Naive thymus-derived CD8-positive, alpha-beta T cell (primary cell): Measurements from ENCODE around the gene SCLT1. TPM values are rescaled to one million over a fixed set of nuclear protein-coding genes. Genes with fewer than 3 reads are reported as not detected.

ENCODE experiments used
- ATAC-seq, 2 donors: fragments of 150-1000 bp; cut with Tn5 transposase in 1 of 2; sonication (Bioruptor Pico), chemical (Tn5 transposase) in 1 of 2; 1 replicate in 1 of 2; 2 replicates in 1 of 2; pipeline ENCODE4 v1.10.0; 2021; ENCODE audit warnings: mild to moderate bottlenecking in 2 of 2, moderate library complexity in 2 of 2
- POLR2A ChIA-PET: fragments of 350-600 bp; sonication (Branson Sonifier 250); formaldehyde crosslinking; loops from one replicate; lab custom pipeline; 2021; ENCODE audit warnings: antibody characterized with exemption; lab: Charles Lee
- DNase-seq, 10 donors: peaks; one replicate each; pipeline versions ENCODE4 v3.0.0 to v3.0.0-alpha.2; 2020 to 2022
- H3K27ac Mint-ChIP-seq, 10 donors: one replicate each; pipeline ENCODE4 v1.8.0; 2020 to 2022; ENCODE audit warnings: mild to moderate bottlenecking in 10 of 10, mixed read lengths in 10 of 10, moderate library complexity in 4 of 10, inconsistent platforms in 1 of 10
- H3K27me3 Mint-ChIP-seq, 5 donors: one replicate each; pipeline ENCODE4 v1.8.0; 2021 to 2022; ENCODE audit warnings: mixed read lengths in 5 of 5
- H3K36me3 Mint-ChIP-seq, 3 donors: one replicate each; pipeline ENCODE4 v1.8.0; 2020 to 2022; ENCODE audit warnings: mixed read lengths in 3 of 3, mild to moderate bottlenecking in 2 of 3, inconsistent platforms in 1 of 3
- H3K4me1 Mint-ChIP-seq, 4 donors: one replicate each; pipeline ENCODE4 v1.8.0; 2021 to 2022; ENCODE audit warnings: mixed read lengths in 4 of 4
- H3K4me3 Mint-ChIP-seq, 10 donors: one replicate each; pipeline ENCODE4 v1.8.0; 2020 to 2022; ENCODE audit warnings: mild to moderate bottlenecking in 10 of 10, mixed read lengths in 10 of 10, moderate library complexity in 6 of 10, inconsistent platforms in 1 of 10
- H3K9me3 Mint-ChIP-seq, 9 donors: one replicate each; pipeline ENCODE4 v1.8.0; 2020 to 2022; ENCODE audit warnings: mixed read lengths in 9 of 9, mild to moderate bottlenecking in 3 of 9, inconsistent platforms in 1 of 9, moderate library complexity in 1 of 9
- polyA plus RNA-seq, 3 donors: library from polyadenylated mRNA; unstranded; fragments of 300-500 nt; fragmentation: Illumina TruSeq; gene quantifications; one replicate each; pipeline ENCODE4 v1.2.3, GENCODE V29; 2021
- total RNA-seq, 8 experiments: library from RNA in 2 of 8; stranded (reverse) in 2 of 8; gene quantifications; one replicate each; pipeline ENCODE4 v1.2.3 and lab custom pipeline; 2021 to 2026

The SCLT1 gene
- total and polyA plus RNA-seq, 5 experiments from 2014 or later: 5.3 to 22.1 (median 7.2) TPM

DNA sequence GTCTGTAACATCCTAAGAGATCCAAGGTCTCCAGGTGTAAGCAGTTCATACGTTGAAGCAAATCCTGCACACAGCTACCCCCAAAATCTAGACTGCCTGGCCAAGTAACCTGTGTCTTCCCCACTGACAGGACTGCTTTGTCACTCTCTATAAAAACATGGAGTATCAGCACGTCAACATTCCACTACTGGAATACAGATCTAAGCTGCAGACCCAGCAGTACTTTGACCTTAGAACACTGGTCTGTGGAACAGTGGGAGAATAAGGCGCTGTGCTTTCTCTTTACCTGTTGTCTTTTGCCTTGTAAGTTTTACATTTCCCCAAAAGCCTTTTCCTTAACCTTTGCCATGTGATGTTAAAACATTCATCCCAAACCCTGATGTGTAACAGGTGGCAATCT, 146.4 kb downstream of the SCLT1 start:
- Mint-ChIP-seq H3K27me3 (no peaks in the 10 kb centered on the region), H3K36me3 (peaks cover 32 to 69% (median 55%) of the 10 kb centered on the region in 3 donors), H3K4me3 (no peak overlapping the region), H3K27ac (no peak overlapping the region), H3K4me1 (no peaks in the 10 kb centered on the region), H3K9me3 (peaks cover 0 to 10% (median 0%) of the 10 kb centered on the region in 9 donors)
- no peak for DNase-seq
- POLR2A ChIA-PET: no interaction called here
- no peak for ATAC-seq

DNA sequence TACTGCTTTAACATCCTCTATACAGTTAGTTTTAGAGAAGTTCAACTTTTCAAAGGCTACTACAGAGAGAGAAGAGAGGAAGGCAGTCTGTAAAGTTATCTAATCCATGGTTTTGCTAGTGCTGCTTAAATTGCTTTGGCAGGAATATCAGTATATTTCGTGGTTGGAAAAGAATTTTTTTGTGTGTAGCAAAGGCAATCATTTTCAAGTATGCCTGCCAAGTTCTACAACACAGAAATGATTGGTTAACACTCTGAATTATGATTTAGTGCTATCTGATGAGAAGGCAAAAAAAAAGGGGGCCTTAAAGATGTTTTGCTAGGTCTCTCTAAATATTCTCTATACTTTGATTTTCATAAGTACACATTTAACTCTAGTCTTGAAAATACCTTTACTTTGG, 150.7 kb downstream of the SCLT1 start:
- DNase-seq: no peak
- Mint-ChIP-seq H3K4me1 (no peaks in the 10 kb centered on the region), H3K36me3 (peaks cover 21 to 59% (median 53%) of the 10 kb centered on the region in 3 donors), H3K9me3 (peaks cover 0 to 10% (median 0%) of the 10 kb centered on the region in 9 donors), H3K27me3 (no peaks in the 10 kb centered on the region), H3K4me3 (no peak overlapping the region), H3K27ac (no peak overlapping the region)
- no peak for ATAC-seq
- POLR2A ChIA-PET: no interaction called here

DNA sequence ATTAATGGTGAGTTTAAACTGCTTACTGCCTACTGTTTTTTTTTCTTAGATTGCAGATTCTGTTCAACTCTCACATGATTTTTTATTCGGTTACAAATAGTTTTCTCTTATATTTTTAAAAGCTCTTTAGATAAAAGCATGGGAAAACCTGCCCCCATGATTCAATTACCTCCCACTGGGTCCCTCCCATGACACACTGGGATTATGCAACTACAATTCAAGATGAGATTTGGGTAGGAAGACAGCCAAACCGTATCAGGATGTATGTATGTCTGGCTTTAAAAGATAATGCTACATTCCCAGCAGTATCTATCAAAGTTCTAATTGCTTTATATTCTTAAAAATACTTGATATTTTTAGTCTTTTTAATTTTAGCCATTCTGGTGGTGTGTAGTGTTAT, 152.4 kb downstream of the SCLT1 start:
- no peak overlapping the region for H3K4me3 Mint-ChIP-seq
- ATAC-seq (no peak), DNase-seq (no peak)
- no peak overlapping the region for H3K27ac Mint-ChIP-seq
- peaks cover 0 to 10% (median 0%) of the 10 kb centered on the region in 9 donors for H3K9me3 Mint-ChIP-seq
- H3K4me1 Mint-ChIP-seq: no peaks in the 10 kb centered on the region
- H3K36me3 Mint-ChIP-seq: peaks cover 21 to 53% (median 51%) of the 10 kb centered on the region in 3 donors
- POLR2A ChIA-PET: no interaction called here
- H3K27me3 Mint-ChIP-seq: no peaks in the 10 kb centered on the region

DNA sequence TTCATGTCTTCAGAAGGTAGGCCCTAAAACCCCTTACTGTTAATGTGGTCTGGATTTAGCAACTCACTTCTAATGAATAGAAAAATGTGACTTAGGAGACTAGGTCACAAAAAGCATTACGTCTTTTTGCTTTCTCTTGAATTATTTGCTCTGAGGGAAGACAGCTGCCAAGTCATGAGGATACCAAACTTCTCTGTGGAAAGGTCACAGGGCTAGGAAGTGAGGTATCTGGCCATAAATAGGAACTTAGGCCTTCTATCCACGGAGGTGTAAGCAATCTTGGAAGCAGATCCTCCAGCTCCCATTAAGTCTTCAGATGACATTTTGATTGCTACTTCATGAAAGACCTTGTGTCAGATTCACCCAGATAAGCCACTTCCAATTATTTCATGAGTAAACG, 163.3 kb downstream of the SCLT1 start:
- ATAC-seq: no peak

DNA sequence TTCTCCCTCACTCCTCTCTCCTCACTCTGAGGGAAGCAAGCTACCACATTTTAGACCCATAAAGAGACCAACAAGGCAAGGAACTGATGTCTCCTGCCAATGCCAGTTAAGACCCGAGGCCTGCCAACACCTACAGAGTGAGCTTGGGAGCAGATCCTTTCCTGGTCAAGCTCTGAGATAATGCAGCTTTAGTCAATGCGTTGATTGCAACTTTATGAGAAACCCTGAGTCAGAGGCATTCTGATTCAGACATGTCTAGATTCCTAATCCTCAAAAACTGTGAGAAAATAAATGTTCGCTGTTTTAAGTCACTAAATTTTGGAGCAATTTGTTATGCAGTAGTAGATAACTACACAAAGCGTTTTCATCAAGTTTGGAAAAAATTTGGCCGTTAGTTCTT, 168.4 kb downstream of the SCLT1 start:
- POLR2A ChIA-PET: no interaction called here
- Mint-ChIP-seq H3K4me3 (no peak overlapping the region), H3K36me3 (peaks cover 24 to 38% (median 27%) of the 10 kb centered on the region in 3 donors), H3K9me3 (peaks cover 0 to 6% (median 2%) of the 10 kb centered on the region in 9 donors), H3K27me3 (no peaks in the 10 kb centered on the region), H3K4me1 (peaks cover 0 to 9% (median 2%) of the 10 kb centered on the region in 4 donors), H3K27ac (peak overlapping the region in 1 of 10 donors; percentile 71)
- ATAC-seq (no peak), DNase-seq (no peak)

More for the DNA sequence above, 163.3 kb downstream of the SCLT1 start:
- Mint-ChIP-seq H3K4me3 (no peak overlapping the region), H3K4me1 (peaks cover 0 to 7% (median 2%) of the 10 kb centered on the region in 4 donors), H3K27ac (no peak overlapping the region), H3K36me3 (peaks cover 24 to 41% (median 35%) of the 10 kb centered on the region in 3 donors), H3K9me3 (peaks cover 0 to 6% (median 2%) of the 10 kb centered on the region in 9 donors), H3K27me3 (no peaks in the 10 kb centered on the region)
- POLR2A ChIA-PET: no interaction called here
- DNase-seq: no peak

DNA sequence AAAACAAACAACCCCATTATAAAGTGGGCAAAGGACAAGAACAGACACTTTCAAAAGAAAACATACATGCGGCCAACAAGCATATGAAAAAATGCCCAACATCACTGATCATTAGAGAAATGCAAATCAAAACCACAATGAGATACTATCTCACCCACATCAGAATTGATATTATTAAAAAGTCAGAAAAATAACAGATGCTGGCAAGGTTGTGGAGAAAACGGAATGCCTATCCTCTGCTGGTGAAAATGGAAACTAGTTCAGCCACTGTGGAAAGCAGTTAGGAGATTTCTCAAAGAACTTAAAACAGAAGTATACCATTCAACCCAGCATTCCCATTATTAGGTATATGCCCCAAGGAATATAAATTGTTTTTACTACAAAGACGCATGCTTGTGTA, 171.4 kb downstream of the SCLT1 start:
- H3K4me3 Mint-ChIP-seq: no peak overlapping the region
- POLR2A ChIA-PET: no interaction called here
- H3K36me3 Mint-ChIP-seq: peaks cover 14 to 26% (median 15%) of the 10 kb centered on the region in 3 donors
- peaks cover 16 to 38% (median 21%) of the 10 kb centered on the region in 4 donors for H3K4me1 Mint-ChIP-seq
- ATAC-seq (no peak), DNase-seq (no peak)
- no peaks in the 10 kb centered on the region for H3K27me3 Mint-ChIP-seq
- H3K9me3 Mint-ChIP-seq: peaks cover 0 to 6% (median 2%) of the 10 kb centered on the region in 9 donors
- no peak overlapping the region for H3K27ac Mint-ChIP-seq

DNA sequence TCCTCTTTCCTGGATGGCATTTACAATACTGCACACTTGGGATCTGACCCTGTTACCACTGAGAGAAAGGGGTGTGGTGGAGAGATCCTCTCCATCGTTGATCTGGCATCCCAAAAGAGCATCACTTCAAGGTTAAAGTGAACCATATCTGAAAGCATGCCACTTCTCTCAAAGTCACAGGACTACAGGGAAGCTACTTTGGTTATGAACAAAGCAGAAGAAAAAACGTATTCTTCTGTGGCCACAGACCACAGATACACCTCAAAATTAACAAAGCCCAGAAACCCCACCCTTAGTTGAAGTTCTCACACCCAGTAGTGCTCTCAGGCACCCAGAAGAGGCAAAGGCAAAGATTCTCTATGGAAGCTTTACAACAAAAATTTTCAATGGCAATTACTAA, 175.6 kb downstream of the SCLT1 start:
- H3K27ac Mint-ChIP-seq: peak overlapping the region in 3 of 10 donors; percentile 26 to 69 (median 60)
- peak overlapping the region in 7 of 10 donors; percentile 1 to 57 (median 21) for H3K4me3 Mint-ChIP-seq
- peaks cover 13 to 53% (median 21%) of the 10 kb centered on the region in 4 donors for H3K4me1 Mint-ChIP-seq
- H3K9me3 Mint-ChIP-seq: no peaks in the 10 kb centered on the region
- DNase-seq: peak in 3 of 10 donors; percentile 22 to 41 (median 35)
- POLR2A ChIA-PET: no interaction called here
- ATAC-seq: peak in 1 of 2 donors; percentile 64
- no peaks in the 10 kb centered on the region for H3K27me3 Mint-ChIP-seq
- H3K36me3 Mint-ChIP-seq: peaks cover 0 to 7% (median 2%) of the 10 kb centered on the region in 3 donors

DNA sequence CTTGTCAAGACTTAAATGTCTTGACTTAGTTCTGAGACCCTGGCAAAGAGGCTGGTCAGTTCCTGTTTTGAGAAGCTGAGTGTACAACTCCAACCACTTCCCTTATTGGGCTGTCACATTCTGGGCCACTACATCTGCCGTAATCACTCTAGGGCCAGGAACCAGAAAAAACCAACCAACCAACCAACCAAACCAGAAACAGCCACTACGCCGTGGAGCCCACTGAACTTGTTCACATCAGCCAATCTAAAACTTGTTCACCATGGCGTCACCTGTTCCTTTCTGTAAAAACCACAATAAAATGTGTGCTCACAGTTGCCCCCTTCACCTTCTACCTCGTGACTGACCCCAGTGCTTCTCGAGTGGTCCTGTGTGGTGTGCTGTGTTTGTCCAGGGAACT, 176.5 kb downstream of the SCLT1 start:
- peak in 2 of 10 donors; percentile 5 to 7 for DNase-seq
- no peak for ATAC-seq

DNA sequence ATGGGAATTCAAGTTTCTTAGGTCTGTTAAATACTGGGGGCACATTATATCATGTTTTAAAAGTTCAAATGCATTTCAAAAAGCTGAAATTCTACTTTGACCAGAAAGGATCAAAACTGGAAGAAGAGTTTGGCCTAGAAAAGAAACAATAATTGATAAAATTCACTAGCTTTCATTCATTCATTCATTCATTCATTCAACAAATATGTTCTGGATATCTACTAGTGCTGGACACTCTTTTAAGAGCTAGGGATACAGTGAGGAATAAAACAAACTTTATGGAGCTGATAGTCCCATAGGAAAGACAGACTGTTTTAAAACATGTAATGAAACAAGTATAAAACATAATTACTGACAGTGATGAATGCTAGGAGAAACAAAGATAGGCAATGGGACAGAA, 177.8 kb downstream of the SCLT1 start:
- no peak overlapping the region for H3K4me3 Mint-ChIP-seq
- no peaks in the 10 kb centered on the region for H3K27me3 Mint-ChIP-seq
- ATAC-seq (no peak), DNase-seq (no peak)
- peaks cover 0 to 5% (median 2%) of the 10 kb centered on the region in 3 donors for H3K36me3 Mint-ChIP-seq
- POLR2A ChIA-PET: no interaction called here
- H3K4me1 Mint-ChIP-seq: peaks cover 13 to 50% (median 21%) of the 10 kb centered on the region in 4 donors
- no peak overlapping the region for H3K27ac Mint-ChIP-seq
- no peaks in the 10 kb centered on the region for H3K9me3 Mint-ChIP-seq

More for the DNA sequence above, 176.5 kb downstream of the SCLT1 start:
- H3K4me1 Mint-ChIP-seq: peaks cover 13 to 53% (median 21%) of the 10 kb centered on the region in 4 donors
- H3K36me3 Mint-ChIP-seq: peaks cover 0 to 5% (median 2%) of the 10 kb centered on the region in 3 donors
- H3K9me3 Mint-ChIP-seq: no peaks in the 10 kb centered on the region
- H3K27ac Mint-ChIP-seq: peak overlapping the region in 2 of 10 donors; percentile 1 to 52
- POLR2A ChIA-PET: no interaction called here
- no peaks in the 10 kb centered on the region for H3K27me3 Mint-ChIP-seq
- peak overlapping the region in 1 of 10 donors; percentile 24 for H3K4me3 Mint-ChIP-seq

DNA sequence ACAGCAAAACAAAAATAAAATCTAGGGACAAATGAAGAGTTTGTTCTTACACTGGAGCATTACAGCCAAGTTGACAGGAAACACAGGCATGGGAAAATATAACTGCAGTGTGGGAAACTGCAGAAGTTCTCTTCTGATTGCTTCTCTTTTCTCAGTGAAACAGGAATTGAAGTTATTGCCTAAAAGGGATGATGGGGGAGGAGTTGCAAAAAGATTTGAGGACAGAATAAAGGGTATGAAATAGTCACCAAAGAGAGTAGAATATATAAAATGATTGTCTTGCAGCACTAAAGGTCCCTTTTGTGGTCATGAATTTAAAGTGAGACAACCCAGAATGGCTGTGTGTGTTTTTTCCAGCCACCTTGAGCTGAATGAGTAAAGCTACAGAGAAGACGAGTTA, 180.1 kb downstream of the SCLT1 start:
- Mint-ChIP-seq H3K4me3 (no peak overlapping the region), H3K27ac (no peak overlapping the region), H3K36me3 (peaks cover 0 to 10% (median 2%) of the 10 kb centered on the region in 3 donors), H3K4me1 (peaks cover 7 to 35% (median 8%) of the 10 kb centered on the region in 4 donors), H3K9me3 (no peaks in the 10 kb centered on the region), H3K27me3 (no peaks in the 10 kb centered on the region)
- POLR2A ChIA-PET: no interaction called here
- ATAC-seq (no peak), DNase-seq (no peak)

DNA sequence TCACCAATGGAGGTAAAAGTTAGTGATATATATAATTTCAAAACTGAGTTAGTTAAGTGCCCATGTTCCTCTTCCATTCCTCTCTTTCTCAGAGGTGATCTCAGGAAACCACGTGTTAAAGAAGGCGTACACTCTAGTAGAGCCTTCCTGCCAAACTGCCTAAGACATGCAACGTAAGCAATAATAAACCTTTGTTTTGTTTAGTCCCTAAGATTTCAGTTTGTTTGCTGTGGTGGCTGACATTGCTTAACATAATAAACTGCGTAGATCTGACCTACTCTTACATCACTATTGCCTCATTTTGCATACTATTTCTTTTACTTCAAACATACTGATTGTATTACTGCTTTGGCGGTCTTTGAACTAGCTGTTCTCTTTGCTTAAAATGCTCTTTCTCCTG, 184.6 kb downstream of the SCLT1 start:
- no peaks in the 10 kb centered on the region for H3K27me3 Mint-ChIP-seq
- no peak overlapping the region for H3K27ac Mint-ChIP-seq
- POLR2A ChIA-PET: no interaction called here
- no peak overlapping the region for H3K4me3 Mint-ChIP-seq
- no peak for DNase-seq
- H3K36me3 Mint-ChIP-seq: peaks cover 0 to 8% (median 4%) of the 10 kb centered on the region in 3 donors
- no peaks in the 10 kb centered on the region for H3K9me3 Mint-ChIP-seq
- H3K4me1 Mint-ChIP-seq: peaks cover 0 to 9% (median 2%) of the 10 kb centered on the region in 4 donors
- no peak for ATAC-seq

DNA sequence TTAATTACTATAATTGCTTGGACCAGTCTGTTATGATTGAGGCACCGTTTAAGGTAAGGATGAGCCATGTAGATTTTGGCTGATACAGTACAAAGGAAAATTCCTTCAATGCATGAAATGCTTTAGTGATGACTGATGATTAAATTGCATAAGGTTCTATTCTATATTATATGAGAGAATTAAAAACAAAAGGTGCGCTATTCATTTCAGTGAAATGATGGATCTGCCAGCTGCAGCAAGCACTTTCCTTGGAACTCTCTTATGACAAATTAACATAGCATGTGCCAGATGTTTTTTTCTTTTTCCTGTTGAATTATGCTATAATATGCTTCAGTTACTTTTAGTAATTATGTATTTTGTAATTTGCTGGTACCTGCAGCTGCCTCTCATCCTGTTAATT, 185.4 kb downstream of the SCLT1 start:
- no peak for ATAC-seq
- no peak overlapping the region for H3K27ac Mint-ChIP-seq

DNA sequence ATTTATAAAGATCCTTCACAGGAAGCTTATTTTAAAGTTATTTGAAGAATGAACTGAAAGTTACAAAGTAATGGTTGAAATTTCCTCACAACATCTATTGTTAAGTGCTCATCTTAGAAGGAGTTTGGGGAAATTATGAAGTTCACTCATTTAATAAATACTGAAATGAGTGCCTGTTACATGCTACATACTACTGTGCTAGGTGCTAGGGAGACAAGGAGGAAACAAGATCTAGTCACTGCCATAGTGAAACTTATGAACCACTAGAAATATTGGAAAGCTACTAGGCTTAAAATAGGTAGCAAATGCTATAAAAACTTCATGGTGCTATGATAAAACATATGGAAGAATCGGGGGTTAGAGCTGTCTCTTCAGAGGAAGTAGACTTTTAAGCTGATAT, 186.8 kb downstream of the SCLT1 start:
- H3K4me1 Mint-ChIP-seq: peaks cover 0 to 4% (median 2%) of the 10 kb centered on the region in 4 donors
- H3K36me3 Mint-ChIP-seq: peaks cover 6 to 20% (median 9%) of the 10 kb centered on the region in 3 donors
- H3K9me3 Mint-ChIP-seq: peaks cover 0 to 2% (median 0%) of the 10 kb centered on the region in 9 donors
- ATAC-seq (no peak), DNase-seq (no peak)
- no peaks in the 10 kb centered on the region for H3K27me3 Mint-ChIP-seq
- no peak overlapping the region for H3K4me3 Mint-ChIP-seq
- H3K27ac Mint-ChIP-seq: no peak overlapping the region
- POLR2A ChIA-PET: no interaction called here

More for the DNA sequence above, 185.4 kb downstream of the SCLT1 start:
- Mint-ChIP-seq H3K4me3 (no peak overlapping the region), H3K9me3 (no peaks in the 10 kb centered on the region), H3K27me3 (no peaks in the 10 kb centered on the region), H3K4me1 (peaks cover 0 to 4% (median 2%) of the 10 kb centered on the region in 4 donors), H3K36me3 (peaks cover 0 to 8% (median 4%) of the 10 kb centered on the region in 3 donors)
- no peak for DNase-seq
- POLR2A ChIA-PET: no interaction called here
